Measurements from ENCODE around the gene PPM1H.

- TF ChIP-seq CTCF (IDR thresholded peaks at IDR 0.05 in 4 of 5, conservative IDR thresholded peaks at IDR 0.05 in 1 of 5): no peak
- TF ChIP-seq POLR2A (IDR thresholded peaks at IDR 0.05): no peak
Measured at GRCh38 chr12:62731055-62731820, 203.7 kb downstream of the PPM1H start.

All from gastrocnemius medialis (tissue), 4 donors.